Stimulated activated memory B cell treated with anti-CD40 and anti-IgM and Interleukin-4, amounts not matched to agents 10 μg/mL and 1 μg/mL and 100 μg/mL, for 72 hours (primary cell): ENCODE data around the gene TMEM86B.
A peak's percentile ranks its signal among the peaks of the same experiment; 100 is the strongest.

ENCODE experiments used
- ATAC-seq: fragments of 150-1000 bp; cut with Tn5 transposase; 2 replicates; pipeline ENCODE4 v1.10.0; 2021
- H3K27ac Mint-ChIP-seq: one replicate; pipeline ENCODE4 v1.8.0; 2022; ENCODE audit warnings: mild to moderate bottlenecking, mixed read lengths
- H3K27me3 Mint-ChIP-seq: one replicate; pipeline ENCODE4 v1.8.0; 2022; ENCODE audit warnings: mixed read lengths
- H3K36me3 Mint-ChIP-seq: one replicate; pipeline ENCODE4 v1.8.0; 2022; ENCODE audit warnings: mixed read lengths
- H3K4me1 Mint-ChIP-seq: one replicate; pipeline ENCODE4 v1.8.0; 2022; ENCODE audit warnings: mixed read lengths
- H3K4me3 Mint-ChIP-seq: one replicate; pipeline ENCODE4 v1.8.0; 2022; ENCODE audit warnings: mild to moderate bottlenecking, moderate library complexity, mixed read lengths
- H3K9me3 Mint-ChIP-seq: one replicate; pipeline ENCODE4 v1.8.0; 2022; ENCODE audit warnings: mixed read lengths

The TMEM86B gene

DNA sequence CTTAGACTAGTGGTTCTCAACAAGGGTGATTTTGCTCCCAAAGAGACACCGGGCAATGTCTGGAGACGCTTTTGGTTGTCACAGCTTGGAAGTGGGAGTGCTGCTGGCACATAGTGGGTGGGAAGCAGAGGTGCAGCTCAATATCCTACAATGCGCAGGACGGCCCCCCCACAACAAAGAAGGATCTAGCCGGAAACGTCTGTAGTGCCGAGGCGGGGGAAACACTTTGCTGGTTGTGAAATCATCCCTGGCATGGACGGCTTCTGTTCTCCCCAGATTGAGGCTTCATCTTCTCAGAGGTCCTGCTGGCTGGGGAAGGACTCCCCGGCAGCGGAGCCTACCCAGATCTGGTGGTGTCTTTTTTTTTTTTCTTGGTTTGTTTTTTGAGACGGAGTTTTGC lies 35.1 kb downstream of the TMEM86B start:
- Mint-ChIP-seq H3K27me3 (peaks cover 54% of the 10 kb centered on the region), H3K27ac (no peak overlapping the region), H3K4me3 (no peak overlapping the region), H3K36me3 (no peaks in the 10 kb centered on the region), H3K9me3 (peaks cover 3% of the 10 kb centered on the region), H3K4me1 (peaks cover 5% of the 10 kb centered on the region)
- ATAC-seq = no peak

DNA sequence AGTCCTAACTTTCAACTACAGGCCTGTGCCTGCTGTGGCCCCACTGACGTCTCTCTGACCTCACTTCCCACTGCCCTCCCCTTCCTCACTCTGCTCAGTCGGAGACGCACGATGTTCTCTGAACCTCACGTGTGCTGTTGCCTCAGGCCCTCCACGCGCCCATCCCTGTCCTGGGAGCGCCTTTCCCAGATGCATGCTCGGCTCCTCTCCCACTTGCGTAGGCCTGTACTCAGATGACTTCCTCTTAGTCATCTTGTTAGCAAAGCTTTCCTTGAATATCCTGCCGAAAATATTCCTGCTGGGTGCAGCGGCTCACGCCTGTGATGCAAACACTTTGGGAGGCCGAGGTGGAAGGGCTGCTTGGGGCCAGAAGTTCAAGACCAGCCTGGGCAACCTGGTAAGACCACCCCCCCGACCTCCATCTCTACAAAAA lies 39.1 kb downstream of the TMEM86B start:
- H3K27ac Mint-ChIP-seq = no peak overlapping the region
- H3K36me3 Mint-ChIP-seq = no peaks in the 10 kb centered on the region
- no peak for ATAC-seq
- H3K27me3 Mint-ChIP-seq = peaks cover 52% of the 10 kb centered on the region
- peaks cover 7% of the 10 kb centered on the region for H3K4me1 Mint-ChIP-seq
- H3K4me3 Mint-ChIP-seq = no peak overlapping the region
- no peaks in the 10 kb centered on the region for H3K9me3 Mint-ChIP-seq

DNA sequence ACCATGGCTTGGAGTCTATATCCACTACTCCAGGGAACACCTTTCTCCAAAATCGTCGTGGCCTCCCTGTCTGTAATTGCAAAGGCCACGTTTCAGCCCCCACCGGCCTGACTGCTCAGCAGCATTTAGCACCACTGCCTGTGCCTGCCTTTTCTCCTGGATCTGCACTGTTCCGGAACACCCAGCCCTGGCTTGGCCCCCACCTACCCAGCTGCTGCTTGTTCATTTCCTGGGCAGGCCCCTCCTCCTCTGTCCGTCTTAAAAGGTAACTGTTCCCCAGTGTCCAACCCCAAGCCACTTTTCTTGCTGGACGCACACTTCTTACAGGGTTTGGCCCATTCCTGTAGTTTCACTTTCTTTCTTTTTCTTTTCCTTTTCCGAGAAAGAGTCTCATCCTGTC lies 39.9 kb downstream of the TMEM86B start:
- H3K36me3 Mint-ChIP-seq = no peaks in the 10 kb centered on the region
- peaks cover 54% of the 10 kb centered on the region for H3K27me3 Mint-ChIP-seq
- ATAC-seq = no peak
- H3K4me1 Mint-ChIP-seq = peaks cover 7% of the 10 kb centered on the region
- no peaks in the 10 kb centered on the region for H3K9me3 Mint-ChIP-seq
- H3K27ac Mint-ChIP-seq = no peak overlapping the region
- H3K4me3 Mint-ChIP-seq = no peak overlapping the region

DNA sequence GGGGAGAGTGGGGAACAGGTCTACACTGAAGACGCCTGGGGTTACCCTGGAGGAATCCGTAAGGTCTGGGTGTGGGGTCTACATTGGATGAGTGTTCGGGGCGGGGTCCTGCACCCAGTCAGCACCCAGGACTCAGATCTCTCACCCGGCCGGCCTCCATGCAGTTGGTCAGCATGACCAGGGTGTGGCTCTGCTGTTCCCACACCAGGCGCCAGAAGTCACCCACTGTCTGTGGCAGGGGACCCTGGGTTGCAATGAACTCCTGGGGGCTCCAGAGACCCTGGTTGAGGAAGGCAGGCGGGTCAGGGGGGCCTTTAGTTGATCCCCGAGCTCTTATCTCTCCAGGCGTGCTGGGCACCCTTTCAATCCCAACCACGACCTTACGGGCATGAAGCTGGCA lies 42.5 kb downstream of the TMEM86B start:
- H3K4me1 Mint-ChIP-seq = peaks cover 7% of the 10 kb centered on the region
- H3K27me3 Mint-ChIP-seq = peaks cover 53% of the 10 kb centered on the region
- H3K27ac Mint-ChIP-seq = no peak overlapping the region
- H3K4me3 Mint-ChIP-seq = no peak overlapping the region
- no peaks in the 10 kb centered on the region for H3K9me3 Mint-ChIP-seq
- no peaks in the 10 kb centered on the region for H3K36me3 Mint-ChIP-seq
- ATAC-seq = no peak

DNA sequence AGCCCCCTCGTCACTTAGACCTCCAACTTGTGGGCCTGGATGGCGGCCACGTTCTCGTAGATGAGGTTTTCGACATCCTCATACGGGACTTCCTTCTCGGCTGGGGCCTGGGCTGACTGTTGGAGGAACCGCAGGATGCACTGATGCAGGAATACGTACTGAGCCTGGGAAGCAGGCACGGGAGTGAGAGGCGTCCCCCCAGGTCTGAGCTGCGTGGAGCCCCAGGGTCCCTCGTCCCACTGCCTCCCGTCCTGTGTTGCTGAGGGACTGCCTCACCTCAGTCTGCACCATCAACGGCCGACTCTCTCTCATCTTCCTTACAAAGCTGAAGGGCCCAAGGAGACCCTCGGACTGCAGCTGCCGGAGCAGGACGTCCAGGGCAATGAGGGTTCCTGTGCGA lies 46.8 kb downstream of the TMEM86B start:
- ATAC-seq = no peak
- H3K4me1 Mint-ChIP-seq = peaks cover 25% of the 10 kb centered on the region
- no peaks in the 10 kb centered on the region for H3K36me3 Mint-ChIP-seq
- H3K4me3 Mint-ChIP-seq = no peak overlapping the region
- peaks cover 93% of the 10 kb centered on the region for H3K27me3 Mint-ChIP-seq
- no peaks in the 10 kb centered on the region for H3K9me3 Mint-ChIP-seq
- no peak overlapping the region for H3K27ac Mint-ChIP-seq

DNA sequence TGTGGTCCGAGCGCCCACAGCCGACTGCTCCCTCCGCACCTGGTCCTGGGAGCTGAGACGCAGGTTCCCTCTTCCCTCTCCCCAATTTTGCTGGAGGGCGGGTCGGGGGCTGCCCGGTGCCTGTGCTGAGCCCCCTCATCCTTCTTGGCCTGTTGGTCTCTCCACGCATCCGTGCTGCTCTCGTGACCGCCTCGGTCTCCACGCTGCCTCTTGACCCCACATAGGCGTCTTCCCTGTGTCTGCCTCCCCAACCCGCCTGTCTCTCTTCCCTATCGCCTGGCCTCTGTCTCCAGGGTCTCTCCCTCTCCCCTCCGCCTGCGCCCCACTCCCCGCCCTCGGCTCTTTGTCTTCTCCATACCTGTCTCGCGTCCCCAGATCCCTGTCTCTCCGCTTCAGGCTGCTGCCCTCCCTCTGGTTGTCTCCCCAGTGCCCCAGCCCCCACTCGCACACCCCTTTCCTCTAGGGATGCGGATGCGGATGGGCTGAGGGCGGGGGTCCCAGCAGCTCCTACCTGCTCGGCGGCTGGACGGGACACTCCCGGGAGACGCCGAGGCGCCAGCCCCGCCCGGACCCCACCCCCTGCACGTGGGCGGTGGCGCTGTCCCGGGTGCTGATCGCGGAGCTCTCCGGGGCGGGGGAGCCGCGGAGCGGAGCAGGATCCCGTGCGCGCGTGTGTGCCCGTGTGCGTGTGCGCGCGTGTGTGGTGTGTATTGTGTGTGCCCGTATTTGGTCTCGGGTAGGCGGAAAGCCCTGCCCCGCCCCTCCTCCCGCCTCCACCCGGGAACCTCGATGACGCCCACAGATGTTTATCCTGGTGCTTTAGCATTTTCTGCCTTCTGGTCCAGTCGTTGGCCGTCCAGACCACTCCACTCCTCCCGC lies 48.7 kb downstream of the TMEM86B start, which contains the start of gene SYT5:
TSS of gene SYT5 (minus strand) at position 684 of the 879 bp plus-strand sequence. CDS start 1,248 bp downstream, outside the sequence.
- Mint-ChIP-seq H3K36me3 (no peaks in the 10 kb centered on the region), H3K4me1 (peaks cover 25% of the 10 kb centered on the region), H3K4me3 (peak within 1 kb of the TSS; percentile 83), H3K27ac (peak within 1 kb of the TSS; percentile 49), H3K27me3 (peaks cover 90% of the 10 kb centered on the region), H3K9me3 (peaks cover 3% of the 10 kb centered on the region)
- peak; percentile 63 for ATAC-seq

DNA sequence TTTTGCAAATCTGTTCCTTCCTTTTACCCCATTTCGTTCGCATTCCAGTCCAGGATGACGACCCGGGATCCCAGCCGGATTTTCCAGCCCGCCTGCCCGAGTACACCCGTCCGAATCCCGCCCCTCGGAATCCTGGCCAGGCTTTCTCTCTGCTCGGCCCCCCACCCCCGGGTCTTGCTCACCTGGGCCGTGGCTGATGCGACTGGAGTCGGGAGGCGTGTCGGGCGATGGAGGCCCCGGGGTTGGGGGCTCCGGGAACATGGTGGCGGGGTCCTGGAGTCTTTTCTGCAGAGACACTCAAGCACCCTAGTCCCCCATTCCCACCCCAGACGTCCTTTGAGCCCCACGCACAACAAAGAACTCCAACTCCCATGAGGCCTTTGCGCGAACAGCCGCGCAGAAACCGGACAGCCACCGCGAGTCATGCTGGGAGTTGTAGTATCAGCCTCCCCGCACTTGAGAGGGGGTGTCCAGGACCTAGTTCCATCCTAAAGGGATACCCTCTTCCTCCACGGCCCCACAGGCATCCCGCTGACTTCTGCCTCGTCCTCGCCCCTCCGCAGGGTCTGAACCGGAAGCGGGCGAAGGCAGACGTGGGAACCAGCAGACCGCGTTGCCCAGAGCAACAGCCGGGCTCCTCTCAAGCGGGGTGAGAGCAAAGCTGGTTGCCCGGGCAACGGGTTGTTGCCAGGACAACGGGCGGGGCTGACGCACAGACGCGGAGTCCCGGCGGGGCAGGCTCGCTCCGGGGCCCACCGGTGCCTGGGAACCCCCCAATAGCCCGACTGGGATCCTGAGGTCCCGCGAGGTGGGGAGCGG lies 49.6 kb downstream of the TMEM86B start:
- no peaks in the 10 kb centered on the region for H3K36me3 Mint-ChIP-seq
- H3K27ac Mint-ChIP-seq = peak overlapping the region; percentile 49
- peak; percentile 91 for ATAC-seq
- H3K27me3 Mint-ChIP-seq = peaks cover 91% of the 10 kb centered on the region
- H3K4me3 Mint-ChIP-seq = peak overlapping the region; percentile 83
- peaks cover 3% of the 10 kb centered on the region for H3K9me3 Mint-ChIP-seq
- peaks cover 31% of the 10 kb centered on the region for H3K4me1 Mint-ChIP-seq
